Brain microvascular endothelial cell (primary cell): Measurements from ENCODE around the gene ZNF700.
A peak's percentile ranks its signal among the peaks of the same experiment; 100 is the strongest.
"Not testable (repeated sequence)": the region's sequence is repeated elsewhere in the genome, so short reads cannot be mapped to it uniquely, and the experiment has no call there.

Experiments used
- DNase-seq: peaks from one replicate; pipeline ENCODE4 v3.0.0-alpha.2; 2020
- H3K27ac ChIP-seq: fragments of 250-450 bp; sonication (Bioruptor Pico); 2 replicates; pipeline ENCODE4 v1.5.1; 2020; ENCODE audit warnings: mild to moderate bottlenecking, moderate library complexity
- H3K27me3 ChIP-seq: fragments of 250-450 bp; sonication (Bioruptor Pico); replicated peaks from 2 replicates; pipeline ENCODE4 v1.5.1; 2020; ENCODE audit warnings: mild to moderate bottlenecking
- H3K36me3 ChIP-seq: fragments of 250-450 bp; sonication (Bioruptor Pico); replicated peaks from 2 replicates; pipeline ENCODE4 v1.5.1; 2020; ENCODE audit warnings: mild to moderate bottlenecking
- H3K4me3 ChIP-seq: 2 replicates; pipeline ENCODE4 v1.5.1; 2011; ENCODE audit warnings: low read depth, mild to moderate bottlenecking, control low read depth, low read length, moderate library complexity
- in situ Hi-C: cut with HindIII; loops from 2 replicates; pipeline ENCODE4 v1.10.0; 2017; ENCODE audit warnings: low sequenced_read_pairs, low pct_ligation_motif_present
- TF ChIP-seq, protein P1 (sequence below): IDR thresholded peaks from 2 replicates; pipeline ENCODE4 v1.5.1; 2011; ENCODE audit warnings: low read depth, mild to moderate bottlenecking, moderate library complexity, low read length, control low read depth, inconsistent platforms; ENCODE audit errors: missing control alignments

ZNF700 gene

DNA sequence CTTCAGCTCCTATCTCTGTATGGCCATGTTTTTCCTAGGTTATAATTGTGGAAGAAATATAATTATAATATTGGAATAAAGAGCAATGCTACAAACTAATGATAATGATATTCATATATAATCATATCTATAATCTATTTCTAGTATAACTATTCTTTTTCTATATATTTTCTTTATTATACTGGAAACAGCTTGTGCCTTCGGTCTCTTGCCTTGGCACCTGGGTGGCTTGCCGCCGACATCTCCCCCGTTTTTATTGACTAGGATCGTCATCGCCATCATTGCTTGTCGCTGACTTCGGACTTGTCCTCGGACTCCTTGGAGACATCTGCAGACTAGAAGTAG lies 64.2 kb downstream of the ZNF700 start:
- Histone ChIP-seq H3K27me3 (no peaks in the 10 kb centered on the region), H3K36me3 (peaks cover 2% of the 10 kb centered on the region), H3K27ac (no peak overlapping the region), H3K4me3 (no peak overlapping the region)
- no peak for DNase-seq
- in situ Hi-C loops, result no loop called here
- TF ChIP-seq, protein P1, sequence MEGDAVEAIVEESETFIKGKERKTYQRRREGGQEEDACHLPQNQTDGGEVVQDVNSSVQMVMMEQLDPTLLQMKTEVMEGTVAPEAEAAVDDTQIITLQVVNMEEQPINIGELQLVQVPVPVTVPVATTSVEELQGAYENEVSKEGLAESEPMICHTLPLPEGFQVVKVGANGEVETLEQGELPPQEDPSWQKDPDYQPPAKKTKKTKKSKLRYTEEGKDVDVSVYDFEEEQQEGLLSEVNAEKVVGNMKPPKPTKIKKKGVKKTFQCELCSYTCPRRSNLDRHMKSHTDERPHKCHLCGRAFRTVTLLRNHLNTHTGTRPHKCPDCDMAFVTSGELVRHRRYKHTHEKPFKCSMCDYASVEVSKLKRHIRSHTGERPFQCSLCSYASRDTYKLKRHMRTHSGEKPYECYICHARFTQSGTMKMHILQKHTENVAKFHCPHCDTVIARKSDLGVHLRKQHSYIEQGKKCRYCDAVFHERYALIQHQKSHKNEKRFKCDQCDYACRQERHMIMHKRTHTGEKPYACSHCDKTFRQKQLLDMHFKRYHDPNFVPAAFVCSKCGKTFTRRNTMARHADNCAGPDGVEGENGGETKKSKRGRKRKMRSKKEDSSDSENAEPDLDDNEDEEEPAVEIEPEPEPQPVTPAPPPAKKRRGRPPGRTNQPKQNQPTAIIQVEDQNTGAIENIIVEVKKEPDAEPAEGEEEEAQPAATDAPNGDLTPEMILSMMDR, result no peak

DNA sequence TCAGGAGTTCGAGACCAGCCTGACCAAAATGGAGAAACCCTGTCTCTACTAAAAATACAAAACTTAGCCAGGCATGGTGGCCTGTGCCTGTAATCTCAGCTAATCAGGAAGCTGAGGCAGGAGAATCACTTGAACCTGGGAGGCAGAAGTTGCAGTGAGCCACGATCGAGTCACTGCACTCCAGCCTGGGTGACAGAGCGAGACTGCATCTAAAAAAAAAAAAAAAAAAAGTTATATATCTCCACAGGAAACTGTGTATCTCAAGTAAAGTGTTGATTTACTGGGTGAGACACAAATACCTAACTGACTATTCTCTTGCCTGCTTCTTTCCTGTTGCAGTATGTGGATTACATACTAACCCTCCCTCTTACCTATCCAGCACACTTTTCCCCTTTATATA lies 67.0 kb downstream of the ZNF700 start:
- DNase-seq, result peak; percentile 1
- H3K4me3 ChIP-seq, H3K36me3 ChIP-seq, in situ Hi-C loops, H3K27me3 ChIP-seq, H3K27ac ChIP-seq: not testable (repeated sequence)

DNA sequence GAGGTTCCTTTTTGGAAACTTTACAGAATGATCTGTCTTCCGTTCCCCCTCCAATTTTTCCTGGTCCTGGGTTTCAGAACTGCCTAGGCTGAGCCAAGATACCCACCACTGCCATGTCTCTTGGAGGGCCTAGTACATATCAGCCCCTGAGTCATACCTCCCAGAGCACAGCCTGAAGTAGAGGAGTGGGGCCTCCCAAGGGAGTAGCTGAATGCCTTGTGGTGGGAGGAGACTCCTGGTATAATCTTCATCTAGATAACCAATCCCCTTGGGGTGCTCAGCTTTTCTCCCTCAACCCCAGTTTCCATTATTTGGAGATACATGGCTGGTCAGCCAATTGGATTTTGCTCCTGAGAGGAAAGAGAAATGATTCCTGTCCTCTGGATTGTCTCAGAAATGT lies 70.3 kb downstream of the ZNF700 start:
- no peak overlapping the region for H3K27ac ChIP-seq
- in situ Hi-C loops, result no loop called here
- no peaks in the 10 kb centered on the region for H3K27me3 ChIP-seq
- TF ChIP-seq, protein P1, result no peak
- peak; percentile 81 for DNase-seq
- H3K36me3 ChIP-seq, result no peaks in the 10 kb centered on the region
- no peak overlapping the region for H3K4me3 ChIP-seq
